A673 (cell line): ENCODE results near the gene TRPM8. TPM values are rescaled to one million over a fixed set of nuclear protein-coding genes. Genes with fewer than 3 reads are reported as not detected.

Experiments used
- BruUV-seq: library from RNA; stranded (reverse); fragments of 400-500 nt; replicated peaks from 2 replicates; lab custom pipeline; 2021; lab: Mats Ljungman, UMichigan
- CTCF ChIA-PET: fragments of 300-600 bp; sonication (Branson Sonifier 250); formaldehyde crosslinking; loops from one replicate; lab custom pipeline; 2022; ENCODE audit warnings: antibody characterized with exemption; lab: Charles Lee
- POLR2A ChIA-PET: fragments of 300-600 bp; sonication (Branson Sonifier 250); formaldehyde crosslinking; loops from one replicate; lab custom pipeline; 2022; ENCODE audit warnings: antibody characterized with exemption; ENCODE audit not compliant: low non-redundant PET; lab: Charles Lee
- DNase-seq: peaks from one replicate; pipeline ENCODE4 v3.0.0-alpha.2; 2015; ENCODE audit warnings: low spot score
- H3K27ac ChIP-seq: fragments of 200-600 bp; sonication (generic); 2 replicates; pipeline ENCODE4 v1.5.1; 2016; ENCODE audit warnings: mixed run types, low read depth, mild to moderate bottlenecking, mixed read lengths, antibody characterized with exemption, low read length; ENCODE audit not compliant: poor library complexity, severe bottlenecking
- H3K27me3 ChIP-seq: fragments of 200-600 bp; sonication (generic); replicated peaks from 2 replicates; pipeline ENCODE4 v1.6.1; 2017; ENCODE audit warnings: mixed run types, low read depth, mild to moderate bottlenecking, mixed read lengths, antibody characterized with exemption, low read length; ENCODE audit not compliant: insufficient read depth, poor library complexity
- H3K36me3 ChIP-seq: fragments of 200-600 bp; sonication (generic); 2 replicates; pipeline ENCODE4 v1.6.1; 2016; ENCODE audit warnings: mixed run types, mild to moderate bottlenecking, mixed read lengths, antibody characterized with exemption, low read length; ENCODE audit not compliant: insufficient read depth, poor library complexity, severe bottlenecking
- H3K4me1 ChIP-seq: fragments of 200-600 bp; sonication (generic); 2 replicates; pipeline ENCODE4 v1.6.1; 2017; ENCODE audit warnings: mixed run types, mild to moderate bottlenecking, mixed read lengths, antibody characterized with exemption, low read length; ENCODE audit not compliant: insufficient read depth, poor library complexity, severe bottlenecking
- H3K4me3 ChIP-seq: fragments of 200-600 bp; sonication (generic); 2 replicates; pipeline ENCODE4 v1.5.1; 2016; ENCODE audit warnings: low read depth, mixed run types, mild to moderate bottlenecking, mixed read lengths, low read length; ENCODE audit not compliant: poor library complexity, severe bottlenecking
- H3K9me3 ChIP-seq: fragments of 200-600 bp; sonication (generic); 2 replicates; pipeline ENCODE4 v1.6.1; 2016; ENCODE audit warnings: mixed run types, low read depth, mild to moderate bottlenecking, mixed read lengths, antibody characterized with exemption, low read length; ENCODE audit not compliant: poor library complexity, severe bottlenecking
- CTCF ChIP-seq: fragments of 300-800, 200-600 bp; sonication (generic); conservative IDR thresholded peaks from 2 replicates; pipeline ENCODE4 v1.5.1; 2017; ENCODE audit warnings: low read depth, mild to moderate bottlenecking, antibody characterized with exemption, low read length, moderate library complexity, mixed read lengths
- EZH2 ChIP-seq: fragments of 200-600 bp; sonication (generic); IDR thresholded peaks from 2 replicates; pipeline ENCODE4 v1.6.1; 2017; ENCODE audit warnings: borderline replicate concordance, low read depth, mild to moderate bottlenecking, mixed read lengths, antibody characterized with exemption, low read length; ENCODE audit not compliant: poor library complexity, severe bottlenecking
- intact Hi-C: fragments of 100-400 bp; cut with micrococcal nuclease; formaldehyde crosslinking; loops from one replicate; pipeline ENCODE4 v1.10.0; 2022; ENCODE audit not compliant: unreplicated experiment
- total RNA-seq: library from RNA; stranded (reverse); gene quantifications from 2 replicates; pipeline ENCODE4 v1.2.3, GENCODE V29; 2021

The TRPM8 gene
- total RNA-seq, 1 experiment from 2014 or later: 8.9 TPM

GRCh38 chr2:233934524-233934923 is 17.4 kb downstream of the TRPM8 start:
- TF ChIP-seq CTCF (no peak), EZH2 (no peak)
- CTCF ChIA-PET: no interaction called here
- H3K36me3 ChIP-seq: no peaks in the 10 kb centered on the region
- H3K4me3 ChIP-seq: no peak overlapping the region
- intact Hi-C loops: no loop called here
- no TSS peak for BruUV-seq
- no peaks in the 10 kb centered on the region for H3K9me3 ChIP-seq
- no peak for DNase-seq
- no peak overlapping the region for H3K27ac ChIP-seq
- peaks cover 3% of the 10 kb centered on the region for H3K4me1 ChIP-seq
- POLR2A ChIA-PET: no interaction called here
- no peaks in the 10 kb centered on the region for H3K27me3 ChIP-seq

GRCh38 chr2:233935426-233935825 is 18.3 kb downstream of the TRPM8 start:
- intact Hi-C loops: no loop called here
- H3K36me3 ChIP-seq: no peaks in the 10 kb centered on the region
- no peak for TF ChIP-seq CTCF
- TF ChIP-seq EZH2: no peak
- no peaks in the 10 kb centered on the region for H3K4me1 ChIP-seq
- BruUV-seq: no TSS peak
- POLR2A ChIA-PET: no interaction called here
- H3K9me3 ChIP-seq: no peaks in the 10 kb centered on the region
- no peak for DNase-seq
- no peak overlapping the region for H3K27ac ChIP-seq
- H3K27me3 ChIP-seq: no peaks in the 10 kb centered on the region
- H3K4me3 ChIP-seq: no peak overlapping the region
- CTCF ChIA-PET: no interaction called here

GRCh38 chr2:233936089-233936488 is 18.9 kb downstream of the TRPM8 start:
- CTCF ChIA-PET: no interaction called here
- H3K27me3 ChIP-seq: no peaks in the 10 kb centered on the region
- intact Hi-C loops: no loop called here

More at GRCh38 chr2:233936089-233936488, 18.9 kb downstream of the TRPM8 start:
- H3K4me1 ChIP-seq: no peaks in the 10 kb centered on the region
- POLR2A ChIA-PET: no interaction called here
- no peak for DNase-seq
- no peak overlapping the region for H3K27ac ChIP-seq
- no TSS peak for BruUV-seq
- H3K4me3 ChIP-seq: no peak overlapping the region
- TF ChIP-seq EZH2 (no peak), CTCF (no peak)
- no peaks in the 10 kb centered on the region for H3K9me3 ChIP-seq
- no peaks in the 10 kb centered on the region for H3K36me3 ChIP-seq
